HEK293T (cell line): ENCODE results near the gene GRAMD1A.

Experiments used
- CTBP1 ChIP-seq: fragments of 450-650 bp; IDR thresholded peaks from 2 replicates; pipeline ENCODE4 v1.6.1; 2016; ENCODE audit warnings: borderline replicate concordance
- FOXK2 ChIP-seq: fragments of 450-650 bp; IDR thresholded peaks from 2 replicates; pipeline ENCODE4 v1.6.1; 2016; ENCODE audit warnings: mild to moderate bottlenecking
- FOXM1 ChIP-seq: fragments of 450-650 bp; IDR thresholded peaks from 2 replicates; pipeline ENCODE4 v1.6.1; 2017; ENCODE audit warnings: mild to moderate bottlenecking, borderline replicate concordance
- L3MBTL2 ChIP-seq: fragments of 450-650 bp; conservative IDR thresholded peaks from 2 replicates; pipeline ENCODE4 v1.6.1; 2016; ENCODE audit warnings: mild to moderate bottlenecking
- ZNF384 ChIP-seq: fragments of 450-650 bp; IDR thresholded peaks from 2 replicates; pipeline ENCODE4 v1.6.1; 2016

- TF ChIP-seq FOXM1 (no peak), FOXK2 (no peak), CTBP1 (no peak), L3MBTL2 (no peak), ZNF384 (no peak)
Measured at GRCh38 chr19:35058370-35058769, 58.2 kb downstream of the GRAMD1A start.
